K562 (cell line): ENCODE measurements around the gene PKP1. TPM values are rescaled to one million over a fixed set of nuclear protein-coding genes. Genes with fewer than 3 reads are reported as not detected.

Experiments used
- ATAC-seq: fragments of 200-7000 bp; cut with Tn5 transposase; 3 replicates; pipeline ENCODE4 v1.9.1; 2020; ENCODE audit warnings: moderate library complexity
- BruUV-seq: library from RNA; stranded (reverse); fragments of 400-500 nt; replicated peaks from 2 replicates; lab custom pipeline; 2021; lab: Mats Ljungman, UMichigan
- CTCF ChIA-PET: fragments of 300-600 bp; formaldehyde crosslinking; extraction: SDS; loops from one replicate; lab custom pipeline; 2021; ENCODE audit warnings: low intra/inter-chr PET ratio; lab: Yijun Ruan, JAX
- POLR2A ChIA-PET: fragments of 300-600, 350-650 bp; sonication (Branson Sonifier 250); formaldehyde crosslinking; extraction: SDS; loops from one replicate; lab custom pipeline; 2021; ENCODE audit warnings: antibody characterized with exemption, inconsistent platforms; lab: Yijun Ruan, JAX
- DNase-seq, 4 experiments: peaks; one replicate each; pipeline versions ENCODE4 v3.0.0 to v3.0.0-alpha.2; 2011 to 2018; ENCODE audit warnings: low spot score in 3 of 4, mixed read lengths in 3 of 4; ENCODE audit errors: extremely low read depth in 1 of 4
- FAIRE-seq: peaks from 2 replicates; lab custom pipeline; 2011; peaks lifted over from hg19 to GRCh38; lab: Jason Lieb, UNC
- H2AFZ ChIP-seq: 2 replicates; pipeline ENCODE4 v1.6.0; 2011; ENCODE audit warnings: low read depth, low read length, control low read depth, inconsistent platforms
- H3K27ac ChIP-seq: fragments of 200-600 bp; 3 replicates; pipeline ENCODE4 v1.8.0; 2011; ENCODE audit warnings: low read depth, mild to moderate bottlenecking, control low read depth, inconsistent platforms, low read length, moderate library complexity, mixed read lengths; ENCODE audit errors: extremely low read depth
- H3K27me3 ChIP-seq, 2 experiments: fragments of 300-600 bp in 1 of 2; 2 replicates in 1 of 2; 3 replicates in 1 of 2; pipeline versions ENCODE4 v1.6.0 to v1.8.0; 2011; ENCODE audit warnings: inconsistent platforms in 2 of 2, low read length in 2 of 2, mild to moderate bottlenecking in 1 of 2, mixed read lengths in 1 of 2, moderate library complexity in 1 of 2; ENCODE audit not compliant: control insufficient read depth in 2 of 2, insufficient read depth in 2 of 2
- H3K36me3 ChIP-seq: fragments of 300-600 bp; 3 replicates; pipeline ENCODE4 v1.8.0; 2011; ENCODE audit warnings: mild to moderate bottlenecking, low read length, inconsistent platforms; ENCODE audit not compliant: control insufficient read depth, insufficient read depth
- H3K4me1 ChIP-seq, 2 experiments: fragments of 200-600 bp in 1 of 2; replicated peaks in 1 of 2; 2 replicates in 1 of 2; 3 replicates in 1 of 2; pipeline versions ENCODE4 v1.5.1 to v1.8.0; 2011; ENCODE audit warnings: inconsistent platforms in 2 of 2, low read length in 2 of 2, mild to moderate bottlenecking in 1 of 2, mixed read lengths in 1 of 2, moderate library complexity in 1 of 2; ENCODE audit not compliant: control insufficient read depth in 2 of 2, insufficient read depth in 2 of 2
- H3K4me2 ChIP-seq: 2 replicates; pipeline ENCODE4 v1.6.1; 2011; ENCODE audit warnings: low read length, control low read depth, inconsistent platforms, mixed read lengths; ENCODE audit not compliant: insufficient read depth
- H3K4me3 ChIP-seq: fragments of 200-600 bp; sonication (generic), shearing (Covaris generic); 2 replicates; pipeline ENCODE4 v1.5.1; 2016; ENCODE audit warnings: control low read depth, inconsistent platforms
- H3K79me2 ChIP-seq: fragments of 200-600 bp; 3 replicates; pipeline ENCODE4 v1.8.0; 2011; ENCODE audit warnings: low read length, inconsistent platforms; ENCODE audit not compliant: control insufficient read depth, insufficient read depth
- H3K9ac ChIP-seq, 2 experiments: 2 replicates each; pipeline versions ENCODE4 v1.6.0 to v1.6.1; 2011; ENCODE audit warnings: low read depth in 2 of 2, low read length in 2 of 2, control low read depth in 1 of 2, inconsistent platforms in 1 of 2, mild to moderate bottlenecking in 1 of 2, mixed read lengths in 1 of 2; ENCODE audit not compliant: insufficient read depth in 1 of 2
- H3K9me1 ChIP-seq: one replicate; pipeline ENCODE4 v1.6.0; 2011; ENCODE audit warnings: inconsistent platforms, mild to moderate bottlenecking, low read length, moderate library complexity; ENCODE audit not compliant: control insufficient read depth, insufficient read depth
- H3K9me3 ChIP-seq: replicated peaks from 2 replicates; pipeline ENCODE4 v1.5.1; 2011; ENCODE audit warnings: low read depth, low read length, inconsistent platforms; ENCODE audit not compliant: control insufficient read depth, insufficient read depth
- H4K20me1 ChIP-seq: replicated peaks from 2 replicates; pipeline ENCODE4 v1.6.1; 2011; ENCODE audit warnings: low read length, inconsistent platforms, mixed read lengths; ENCODE audit not compliant: control insufficient read depth, insufficient read depth
- HNRNPK ChIP-seq: fragments of 200-400 bp; formaldehyde crosslinking; IDR thresholded peaks from one replicate; pipeline ENCODE4 v1.6.1; 2018; ENCODE audit warnings: mild to moderate bottlenecking, low read depth, low read length; ENCODE audit not compliant: poor library complexity, severe bottlenecking
- MYBL2 ChIP-seq, 2 experiments: fragments of 450-650 bp in 1 of 2; sonication (generic) in 1 of 2; formaldehyde crosslinking in 1 of 2; IDR thresholded peaks; 2 replicates each; pipeline versions ENCODE4 v1.6.1 to v1.8.1; 2017 to 2022; ENCODE audit warnings: borderline replicate concordance in 1 of 2, inconsistent platforms in 1 of 2, low read depth in 1 of 2, mild to moderate bottlenecking in 1 of 2, missing genetic modification reagents in 1 of 2, moderate library complexity in 1 of 2
- MYC ChIP-seq, 2 experiments: fragments of 250-450 bp in 1 of 2; sonication (Bioruptor Pico) in 1 of 2; IDR thresholded peaks; 2 replicates each; pipeline versions ENCODE4 v1.5.1 to v1.6.1; 2012 to 2021; ENCODE audit warnings: low read depth in 2 of 2, borderline replicate concordance in 1 of 2, improper control_type of control experiment in 1 of 2, low read length in 1 of 2, mild to moderate bottlenecking in 1 of 2, moderate library complexity in 1 of 2
- MYNN ChIP-seq, 2 experiments: sonication (generic); formaldehyde crosslinking in 1 of 2; IDR thresholded peaks; 2 replicates each; pipeline versions ENCODE4 v1.5.0 to v1.6.1; 2016 to 2020; ENCODE audit warnings: antibody characterized with exemption in 1 of 2, missing genetic modification reagents in 1 of 2
- NCOA1 ChIP-seq: fragments of 450-650 bp; IDR thresholded peaks from 2 replicates; pipeline ENCODE4 v1.6.1; 2016; ENCODE audit warnings: low read depth
- NFE2L1 ChIP-seq: fragments of 450-650 bp; IDR thresholded peaks from 2 replicates; pipeline ENCODE4 v1.6.1; 2016; ENCODE audit warnings: missing genetic modification characterization, low read depth, mild to moderate bottlenecking, missing compliant biosample characterization, moderate library complexity, borderline replicate concordance
- NFRKB ChIP-seq: fragments of 450-650 bp; IDR thresholded peaks from 2 replicates; pipeline ENCODE4 v1.6.1; 2016; ENCODE audit warnings: low read depth
- TRIM24 ChIP-seq, 2 experiments: fragments of 450-650 bp; IDR thresholded peaks; 2 replicates each; pipeline ENCODE4 v1.6.1; 2016
- U2AF1 ChIP-seq: fragments of 200-400 bp; formaldehyde crosslinking; optimal IDR thresholded peaks from 2 replicates; pipeline ENCODE3; 2017; ENCODE audit warnings: mild to moderate bottlenecking, low read depth, low read length, moderate library complexity
- ZNF124 ChIP-seq: sonication (generic); formaldehyde crosslinking; IDR thresholded peaks from 2 replicates; pipeline ENCODE4 v1.8.1; 2022; ENCODE audit warnings: missing genetic modification reagents
- ZNF133 ChIP-seq: fragments of 250-450 bp; sonication (Bioruptor Pico); IDR thresholded peaks from 2 replicates; pipeline ENCODE4 v1.4.0; 2020; ENCODE audit warnings: mild to moderate bottlenecking
- WGBS: fragments of 100-300 bp; shearing (Covaris generic); methylation state at CpG from one replicate; pipeline ENCODE4 v1.1.6; 2016; ENCODE audit warnings: low coverage, mixed read lengths; ENCODE audit not compliant: insufficient coverage; ENCODE audit errors: missing lambda C conversion rate; 5-methylcytosine and 5-hydroxymethylcytosine counted together
- in situ Hi-C: fragments of 300-500 bp; cut with MboI; formaldehyde crosslinking; loops from 4 replicates; pipeline ENCODE4 v1.15.0; 2018; ENCODE audit warnings: inconsistent platforms, mixed read lengths
- intact Hi-C: fragments of 100-400 bp; cut with micrococcal nuclease; formaldehyde crosslinking; loops from 2 replicates; pipeline ENCODE4 v1.14.2; 2022
- polyA plus RNA-seq, 8 experiments: library from polyadenylated mRNA; depleted of rRNA in 4 of 8; stranded (reverse) in 5 of 8; unstranded in 3 of 8; fragments of >200 nt; fragmentation: Nextera tagmentation in 2 of 8; fragmentation: Illumina TruSeq in 1 of 8; extraction: Ambion mirVana in 2 of 8; extraction: Trizol in 1 of 8; gene quantifications; 2 replicates each; pipeline versions ENCODE4 v1.2.1 to v1.2.3, GENCODE V29; 2011 to 2014; ENCODE audit warnings: inconsistent platforms in 1 of 8, missing spikeins in 1 of 8
- total RNA-seq, 7 experiments: library from RNA; depleted of rRNA in 6 of 7; stranded (reverse); fragments of >200 nt in 6 of 7; fragmentation: Illumina TruSeq in 2 of 7; extraction: Trizol in 2 of 7; gene quantifications; 2 replicates each; pipeline versions ENCODE4 v1.2.1 to v1.2.3, GENCODE V29; 2011 to 2021; ENCODE audit warnings: low replicate concordance in 1 of 7
- TF ChIP-seq, protein P1 (sequence below): sonication (generic); formaldehyde crosslinking; IDR thresholded peaks from 2 replicates; pipeline ENCODE4 v1.8.0; 2022; ENCODE audit warnings: mild to moderate bottlenecking, missing genetic modification reagents

PKP1 gene
- total and polyA plus RNA-seq, 9 of the 15 experiments (the other 6 are each of a cell fraction or from before 2014, with no cell fraction given), result not detected

DNA sequence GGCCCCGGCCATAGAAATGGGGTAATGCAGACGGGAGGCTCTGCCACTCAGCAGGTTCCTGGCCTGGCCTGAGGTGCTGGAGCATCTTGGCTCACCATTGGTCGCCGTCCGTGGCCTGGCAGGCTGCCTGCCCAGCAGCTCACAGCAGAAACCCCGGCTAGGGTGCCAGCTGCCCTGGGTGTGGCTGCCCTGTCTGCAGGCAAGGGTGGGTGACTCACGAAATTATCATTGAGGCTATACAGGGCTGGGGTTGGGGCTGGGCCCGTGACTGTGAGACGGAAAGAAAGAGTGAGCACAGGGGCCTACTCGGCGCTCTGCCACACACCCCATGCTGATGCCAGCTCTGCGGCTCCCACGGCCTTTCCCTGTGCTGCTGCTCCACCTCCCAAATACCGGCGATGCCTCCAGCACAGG, 8.0 kb upstream of the PKP1 start:
- ChIA-PET POLR2A (interaction anchor here (0.6 kb wide), 2 partner anchors 13 to 92 kb away, joined by 3 read pairs; no protein-coding TSS in a partner anchor), CTCF (no interaction called here)
- intact Hi-C loops, result no loop called here
- H3K27me3 ChIP-seq, result peaks cover 48 to 86% of the 10 kb centered on the region in 2 experiments
- H3K36me3 ChIP-seq, result no peaks in the 10 kb centered on the region
- H3K4me2 ChIP-seq, result no peak overlapping the region
- H3K27ac ChIP-seq, result no peak overlapping the region
- no peak overlapping the region for H2AFZ ChIP-seq
- no peak overlapping the region for H3K9ac ChIP-seq
- no peaks in the 10 kb centered on the region for H3K9me3 ChIP-seq
- H3K4me3 ChIP-seq, result no peak overlapping the region
- H3K79me2 ChIP-seq, result no peaks in the 10 kb centered on the region
- FAIRE-seq (no peak), ATAC-seq (no peak), DNase-seq (no peak)
- no TSS peak for BruUV-seq
- peaks cover 4% of the 10 kb centered on the region for H4K20me1 ChIP-seq
- in situ Hi-C loops, result no loop called here
- WGBS, result 0% methylated on average over 15 of the region's 15 CpGs
- peaks cover 0 to 4% of the 10 kb centered on the region in 2 experiments; a peak in 1 of 5 replicates for H3K4me1 ChIP-seq
- no peaks in the 10 kb centered on the region for H3K9me1 ChIP-seq
- no peak for TF ChIP-seq HNRNPK
- TF ChIP-seq NCOA1, result no peak
- TF ChIP-seq, protein P1, sequence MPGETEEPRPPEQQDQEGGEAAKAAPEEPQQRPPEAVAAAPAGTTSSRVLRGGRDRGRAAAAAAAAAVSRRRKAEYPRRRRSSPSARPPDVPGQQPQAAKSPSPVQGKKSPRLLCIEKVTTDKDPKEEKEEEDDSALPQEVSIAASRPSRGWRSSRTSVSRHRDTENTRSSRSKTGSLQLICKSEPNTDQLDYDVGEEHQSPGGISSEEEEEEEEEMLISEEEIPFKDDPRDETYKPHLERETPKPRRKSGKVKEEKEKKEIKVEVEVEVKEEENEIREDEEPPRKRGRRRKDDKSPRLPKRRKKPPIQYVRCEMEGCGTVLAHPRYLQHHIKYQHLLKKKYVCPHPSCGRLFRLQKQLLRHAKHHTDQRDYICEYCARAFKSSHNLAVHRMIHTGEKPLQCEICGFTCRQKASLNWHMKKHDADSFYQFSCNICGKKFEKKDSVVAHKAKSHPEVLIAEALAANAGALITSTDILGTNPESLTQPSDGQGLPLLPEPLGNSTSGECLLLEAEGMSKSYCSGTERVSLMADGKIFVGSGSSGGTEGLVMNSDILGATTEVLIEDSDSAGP, result no peak
- no peak for TF ChIP-seq U2AF1
- TF ChIP-seq MYC (IDR thresholded peaks at IDR 0.05; ENCODE audit: low read depth, low read length), result no peak
- TF ChIP-seq MYC (CRISPR knock-in tag; IDR thresholded peaks at IDR 0.05; ENCODE audit: borderline replicate concordance, low read depth), result no peak
- no peak for TF ChIP-seq ZNF124 (CRISPR knock-in tag)
- no peak for TF ChIP-seq MYNN (IDR thresholded peaks at IDR 0.05)
- no peak for TF ChIP-seq MYNN (CRISPR knock-in tag; IDR thresholded peaks at IDR 0.05)
- TF ChIP-seq NFE2L1 (tag), result no peak
- no peak for TF ChIP-seq NFRKB
- TF ChIP-seq ZNF133 (CRISPR knock-in tag), result no peak
- no peak for TF ChIP-seq TRIM24 (IDR thresholded peaks at IDR 0.05)
- no peak for TF ChIP-seq MYBL2 (IDR thresholded peaks at IDR 0.05; ENCODE audit: low read depth)
- no peak for TF ChIP-seq MYBL2 (CRISPR knock-in tag; IDR thresholded peaks at IDR 0.05; ENCODE audit: borderline replicate concordance)
